Right lung (tissue), 5 donors: Measurements from ENCODE around the gene TOB2. TPM values are rescaled to one million over a fixed set of nuclear protein-coding genes. Genes with fewer than 3 reads are reported as not detected.
A peak's percentile ranks its signal among the peaks of the same experiment; 100 is the strongest.
"Not testable (repeated sequence)": the region's sequence is repeated elsewhere in the genome, so short reads cannot be mapped to it uniquely, and the experiment has no call there.

Experiments
- DNase-seq, 2 donors: peaks; one replicate each; pipeline ENCODE4 v3.0.0-alpha.2; 2013
- polyA plus RNA-seq, 5 donors: library from polyadenylated mRNA; unstranded; fragments of 120-200 nt; gene quantifications; one replicate each; pipeline versions ENCODE4 v1.2.1 to v1.2.3, GENCODE V29; 2013; ENCODE audit warnings: inconsistent platforms in 1 of 5, low replicate concordance in 1 of 5; ENCODE audit not compliant: insufficient read length in 5 of 5, insufficient read depth in 1 of 5

The TOB2 gene
- polyA plus RNA-seq, 5 donors = 37.6 to 57.8 (median 45.9) TPM

DNA sequence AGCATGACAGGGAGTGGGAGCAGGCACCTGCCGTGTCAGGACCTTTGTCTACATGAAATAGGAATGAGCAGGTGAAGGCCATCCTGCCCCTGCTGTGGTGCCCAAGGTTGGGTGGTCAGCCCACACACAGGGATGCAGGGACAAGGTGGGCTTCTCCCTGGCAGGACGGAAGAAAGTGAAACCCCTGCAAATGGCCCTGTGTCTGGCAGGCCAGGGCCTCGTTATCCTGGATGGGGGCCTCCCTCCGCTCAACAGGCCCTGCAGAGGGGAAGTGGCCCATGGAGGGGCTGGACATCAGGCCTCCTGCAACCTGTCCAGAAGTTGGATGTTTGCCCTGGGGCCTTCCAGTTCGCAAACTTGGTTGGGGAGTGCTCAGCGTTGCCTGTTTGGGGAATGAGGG, 14.9 kb downstream of the TOB2 start:
- no peak for DNase-seq

- DNase-seq = no peak
These were observed 16.7 kb downstream of the TOB2 start for GRCh38 chr22:41429951-41430332.

DNA sequence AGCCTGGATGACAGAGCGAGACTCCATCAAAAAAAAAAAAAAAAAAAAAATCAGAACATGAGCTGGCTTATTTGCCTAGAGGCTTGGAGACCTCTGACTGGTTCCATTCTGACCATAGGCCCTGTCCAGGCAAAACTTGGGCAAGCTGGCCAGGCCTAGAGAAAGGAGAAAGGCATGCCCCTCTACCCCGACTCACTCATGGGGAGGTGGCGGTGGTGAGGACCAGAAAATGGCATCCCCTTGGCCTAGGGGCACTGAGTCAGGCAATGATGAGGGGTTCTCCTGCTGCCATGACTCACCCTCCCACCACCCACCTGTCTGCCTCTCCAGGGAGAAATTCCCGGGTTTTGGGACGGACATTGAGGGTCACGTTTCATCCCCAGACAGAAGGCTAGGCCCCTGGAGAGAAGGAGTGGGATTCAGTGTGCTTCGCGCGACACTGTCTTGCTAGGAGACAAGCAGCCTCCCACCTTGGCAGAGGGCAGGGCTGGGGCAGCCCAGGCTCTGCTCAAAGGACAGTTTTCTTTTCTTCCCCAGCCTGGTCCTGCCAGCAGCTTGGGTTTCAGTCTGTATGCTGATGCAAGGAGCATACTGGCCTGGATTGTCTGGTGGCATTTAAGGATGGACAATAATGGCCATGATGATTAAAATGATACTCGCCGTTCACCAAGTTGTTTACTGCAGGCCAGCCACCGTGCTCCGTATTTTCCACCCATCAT, 17.2 kb downstream of the TOB2 start:
- no peak for DNase-seq

GRCh38 chr22:41425660-41426365, 20.8 kb downstream of the TOB2 start:
- DNase-seq = no peak

GRCh38 chr22:41418717-41419116, 27.9 kb downstream of the TOB2 start:
- no peak for DNase-seq

GRCh38 chr22:41417622-41418390, 28.8 kb downstream of the TOB2 start:
- no peak for DNase-seq

- no peak for DNase-seq
These were observed 31.0 kb downstream of the TOB2 start for GRCh38 chr22:41415554-41415953.

GRCh38 chr22:41411021-41411851, 35.4 kb downstream of the TOB2 start:
- no peak for DNase-seq

DNA sequence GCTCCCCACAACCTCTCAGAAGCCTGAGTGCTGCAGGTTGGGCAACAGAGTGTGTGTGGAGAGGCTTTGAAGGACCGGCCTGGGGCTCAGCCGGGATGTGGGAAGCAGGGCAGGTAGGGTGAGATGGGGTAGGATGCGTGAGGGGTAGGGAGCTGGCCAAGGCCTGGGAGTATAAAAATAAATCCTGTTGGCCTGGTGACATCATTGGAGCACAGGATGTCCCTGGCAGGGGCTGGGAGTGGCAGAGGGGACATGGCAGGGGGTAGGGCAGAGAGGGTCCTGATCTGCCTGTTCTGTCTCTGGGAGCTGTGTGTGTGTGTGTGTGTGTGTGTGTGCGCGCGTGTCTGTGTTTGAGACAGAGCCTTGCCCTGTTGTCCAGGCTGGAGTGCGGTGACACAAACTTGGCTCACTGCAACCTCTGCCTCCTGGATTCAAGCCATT, 36.3 kb downstream of the TOB2 start:
- DNase-seq = no peak

- DNase-seq = no peak
These were observed 37.9 kb downstream of the TOB2 start for GRCh38 chr22:41408665-41409064.

DNA sequence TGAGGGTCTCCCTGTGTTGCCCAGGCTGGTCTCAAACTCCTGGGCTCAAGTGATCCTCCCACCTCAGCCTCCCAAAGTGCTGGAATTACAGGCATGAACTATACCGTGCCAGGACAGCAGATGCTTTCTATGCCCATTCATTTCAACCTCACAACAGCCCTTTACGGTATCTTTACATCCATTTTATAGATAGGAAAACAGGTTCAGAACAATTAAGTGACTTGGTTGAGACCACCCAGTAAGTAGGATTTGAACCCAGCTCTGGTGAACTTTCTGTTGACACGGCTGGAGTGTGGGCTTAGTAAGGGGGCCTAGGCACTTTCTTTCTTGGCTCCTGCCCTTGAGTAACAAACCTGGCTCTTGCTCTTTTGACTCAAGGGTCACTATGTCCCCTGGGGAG, 39.2 kb downstream of the TOB2 start:
- DNase-seq = no peak

DNA sequence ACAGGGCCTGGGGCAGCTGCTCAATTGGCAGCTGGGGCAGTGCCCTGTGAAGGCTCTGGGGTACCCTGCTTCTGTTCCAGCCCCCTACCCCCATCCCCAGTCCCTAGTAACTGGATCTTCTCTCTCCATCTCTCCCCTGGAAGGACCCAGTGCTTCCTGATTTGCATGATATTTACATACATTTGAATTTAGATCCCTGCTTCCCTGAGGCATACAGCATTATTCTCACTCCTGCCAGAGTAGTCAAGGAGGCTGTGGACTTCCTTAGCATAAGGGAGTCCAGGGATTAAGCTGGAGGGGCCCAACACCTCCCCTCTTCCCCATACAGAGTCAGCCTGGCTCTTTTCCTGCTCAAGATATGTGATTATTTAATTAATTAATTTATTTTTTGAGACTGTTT, 40.2 kb downstream of the TOB2 start:
- DNase-seq = no peak

DNA sequence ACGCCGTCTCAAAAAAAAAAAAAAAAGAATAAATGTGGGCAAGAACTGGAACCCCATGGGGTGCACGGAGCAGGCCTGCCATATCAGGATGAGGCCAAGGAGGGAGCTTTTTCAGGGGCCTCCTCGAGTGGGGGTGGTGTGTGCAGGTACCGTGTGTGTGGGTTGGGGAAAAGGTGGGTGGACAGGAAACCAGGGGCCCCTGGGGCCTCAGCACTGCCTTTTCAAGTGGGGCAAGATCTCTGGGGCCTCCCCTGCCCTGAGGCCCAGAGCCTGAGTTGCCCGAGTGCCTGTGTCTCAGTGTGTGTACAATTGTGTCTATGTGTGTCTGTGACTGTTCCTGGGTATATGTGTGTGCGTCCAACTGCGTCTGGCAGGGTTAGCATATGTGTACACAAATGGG, 41.0 kb downstream of the TOB2 start:
- DNase-seq = no peak

GRCh38 chr22:41403532-41404318, 42.9 kb downstream of the TOB2 start:
- DNase-seq = peak; percentile 70 to 78

DNA sequence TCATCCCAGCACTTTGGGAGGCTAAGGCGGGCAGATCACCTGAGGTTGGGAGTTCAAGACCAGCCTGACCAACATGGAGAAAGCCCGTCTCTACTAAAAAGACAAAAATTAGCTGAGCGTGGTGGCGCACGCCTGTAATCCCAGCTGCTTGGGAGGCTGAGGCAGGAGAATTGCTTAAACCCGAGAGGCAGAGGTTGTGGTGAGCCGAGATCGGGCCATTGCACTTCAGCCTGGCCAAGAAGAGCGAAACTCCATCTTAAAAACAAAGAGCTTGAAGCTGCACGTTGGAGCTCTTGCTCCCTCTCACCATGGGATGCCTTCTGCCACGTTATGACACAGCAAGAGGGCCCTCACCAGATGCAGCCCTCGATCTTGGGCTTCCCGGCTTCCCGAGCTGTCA, 43.8 kb downstream of the TOB2 start:
- DNase-seq = not testable (repeated sequence)

- DNase-seq = peak in 1 of 2 donors; percentile 54
These were observed 44.6 kb downstream of the TOB2 start for GRCh38 chr22:41401781-41402648.

GRCh38 chr22:41398921-41399320, 47.7 kb downstream of the TOB2 start:
- no peak for DNase-seq

DNA sequence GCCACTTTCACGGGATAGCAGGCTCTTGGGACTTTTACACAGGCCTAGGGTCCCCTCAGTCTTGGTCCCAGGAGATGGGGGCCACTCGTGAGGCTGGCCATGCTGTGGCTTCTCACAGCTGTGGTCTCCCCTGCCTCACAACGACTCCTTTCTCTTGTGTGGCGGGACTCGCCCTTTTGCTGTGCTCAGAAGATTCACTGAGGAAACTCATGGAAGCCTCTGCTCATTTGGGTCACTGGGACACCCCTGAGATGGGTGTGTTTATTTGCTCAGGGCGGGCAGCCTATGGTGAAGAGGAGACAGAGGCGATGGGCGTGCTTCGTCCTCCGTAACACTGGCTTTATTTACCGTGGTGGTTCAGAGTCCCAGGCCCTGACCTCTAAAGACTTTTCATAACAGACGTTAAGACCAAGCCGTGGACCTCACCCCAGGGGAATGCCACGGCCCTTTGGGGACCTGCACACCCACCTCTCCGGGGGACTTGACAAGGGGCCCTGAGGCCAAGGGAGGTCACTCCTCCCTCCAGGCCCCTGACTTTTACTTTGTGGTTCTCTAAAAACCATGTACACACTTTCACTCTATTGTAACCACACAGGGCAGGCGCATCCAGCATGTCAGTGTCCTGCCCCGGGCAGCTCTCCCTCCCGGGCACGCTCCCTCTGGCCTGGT, 49.3 kb downstream of the TOB2 start:
- DNase-seq = no peak

- DNase-seq = no peak
These were observed 50.9 kb downstream of the TOB2 start for GRCh38 chr22:41395531-41396240.
